Germinal center (tissue), 1 donor: Measurements from ENCODE around the gene TBX15.

Source experiments
- DNase-seq: peaks from one replicate; pipeline ENCODE4 v3.0.0; 2012; ENCODE audit warnings: mixed read lengths, low spot score

The TBX15 gene

GRCh38 chr1:118890851-118891384 is 97.2 kb downstream of the TBX15 start:
- no peak for DNase-seq

GRCh38 chr1:118884946-118885345 is 103.2 kb downstream of the TBX15 start:
- no peak for DNase-seq

GRCh38 chr1:118881751-118882150 is 106.4 kb downstream of the TBX15 start:
- DNase-seq = no peak

- no peak for DNase-seq
Observed at GRCh38 chr1:118878661-118879060, 109.5 kb downstream of the TBX15 start.

- no peak for DNase-seq
Observed at GRCh38 chr1:118877668-118878396, 110.3 kb downstream of the TBX15 start.

- DNase-seq = no peak
Observed at GRCh38 chr1:118871582-118872171, 116.5 kb downstream of the TBX15 start.

GRCh38 chr1:118868387-118868786 is 119.8 kb downstream of the TBX15 start:
- DNase-seq = no peak

GRCh38 chr1:118866330-118866729 is 121.8 kb downstream of the TBX15 start:
- no peak for DNase-seq

- DNase-seq = no peak
Observed at GRCh38 chr1:118863688-118864087, 124.5 kb downstream of the TBX15 start.

GRCh38 chr1:118862755-118863154 is 125.4 kb downstream of the TBX15 start:
- no peak for DNase-seq

GRCh38 chr1:118861216-118861615 is 126.9 kb downstream of the TBX15 start:
- no peak for DNase-seq

- no peak for DNase-seq
Observed at GRCh38 chr1:118859999-118860398, 128.1 kb downstream of the TBX15 start.

GRCh38 chr1:118846443-118846842 is 141.7 kb downstream of the TBX15 start:
- no peak for DNase-seq

- DNase-seq = no peak
Observed at GRCh38 chr1:118842452-118843201, 145.5 kb downstream of the TBX15 start.

- DNase-seq = no peak
Observed at GRCh38 chr1:118841521-118841920, 146.6 kb downstream of the TBX15 start.
